OCI-LY7 (cell line): Measurements from ENCODE around the gene SMIM11.
"Not testable (repeated sequence)": the region's sequence is repeated elsewhere in the genome, so short reads cannot be mapped to it uniquely, and the experiment has no call there.

ENCODE experiments used
- EZH2phosphoT487 ChIP-seq: fragments of 200-600 bp; sonication (generic); IDR thresholded peaks from 2 replicates; pipeline ENCODE4 v1.6.1; 2018; ENCODE audit warnings: low read depth, borderline replicate concordance, mild to moderate bottlenecking, mixed run types, antibody characterized with exemption, low read length, moderate library complexity, mixed read lengths
- TF ChIP-seq, protein P1 (sequence below): fragments of 200-600 bp; sonication (generic); conservative IDR thresholded peaks from 2 replicates; pipeline ENCODE4 v1.5.1; 2014; ENCODE audit warnings: mild to moderate bottlenecking, antibody characterized with exemption, low read length, moderate library complexity, mixed read lengths

GRCh38 chr21:34406676-34407075 is 31.4 kb downstream of the SMIM11 start:
- TF ChIP-seq, protein P1, sequence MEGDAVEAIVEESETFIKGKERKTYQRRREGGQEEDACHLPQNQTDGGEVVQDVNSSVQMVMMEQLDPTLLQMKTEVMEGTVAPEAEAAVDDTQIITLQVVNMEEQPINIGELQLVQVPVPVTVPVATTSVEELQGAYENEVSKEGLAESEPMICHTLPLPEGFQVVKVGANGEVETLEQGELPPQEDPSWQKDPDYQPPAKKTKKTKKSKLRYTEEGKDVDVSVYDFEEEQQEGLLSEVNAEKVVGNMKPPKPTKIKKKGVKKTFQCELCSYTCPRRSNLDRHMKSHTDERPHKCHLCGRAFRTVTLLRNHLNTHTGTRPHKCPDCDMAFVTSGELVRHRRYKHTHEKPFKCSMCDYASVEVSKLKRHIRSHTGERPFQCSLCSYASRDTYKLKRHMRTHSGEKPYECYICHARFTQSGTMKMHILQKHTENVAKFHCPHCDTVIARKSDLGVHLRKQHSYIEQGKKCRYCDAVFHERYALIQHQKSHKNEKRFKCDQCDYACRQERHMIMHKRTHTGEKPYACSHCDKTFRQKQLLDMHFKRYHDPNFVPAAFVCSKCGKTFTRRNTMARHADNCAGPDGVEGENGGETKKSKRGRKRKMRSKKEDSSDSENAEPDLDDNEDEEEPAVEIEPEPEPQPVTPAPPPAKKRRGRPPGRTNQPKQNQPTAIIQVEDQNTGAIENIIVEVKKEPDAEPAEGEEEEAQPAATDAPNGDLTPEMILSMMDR: not testable (repeated sequence)
- TF ChIP-seq EZH2phosphoT487: not testable (repeated sequence)
